ENCODE data around the gene FAM177A1.
A peak's percentile ranks its signal among the peaks of the same experiment; 100 is the strongest.
"Not testable (repeated sequence)": the region's sequence is repeated elsewhere in the genome, so short reads cannot be mapped to it uniquely, and the experiment has no call there.

FAM177A1 gene

DNA sequence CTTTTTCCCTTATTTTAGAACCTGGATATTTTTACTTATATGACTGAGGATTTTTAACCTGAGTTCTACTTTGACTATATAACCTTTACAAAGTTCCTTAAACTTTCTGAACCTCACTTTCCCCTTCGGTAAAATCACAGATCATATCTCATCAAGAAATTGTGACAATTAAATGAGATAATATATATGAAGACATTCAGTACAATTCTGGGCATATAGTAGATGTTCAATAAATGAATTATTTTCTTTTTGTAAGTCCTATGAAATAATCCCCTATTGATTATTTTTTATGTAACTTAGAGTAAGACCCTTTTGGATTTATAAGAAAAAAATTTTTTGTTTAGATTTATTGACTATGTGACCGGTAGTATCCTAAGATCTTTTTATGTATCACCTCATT is 17.6 kb upstream of the FAM177A1 start:
- H3K4me3 ChIP-seq (replicated peaks; ENCODE audit: low read depth, low read length) = no peak overlapping the region
- DNase-seq (ENCODE audit: low read depth) = no peak
- TF ChIP-seq, protein P1, sequence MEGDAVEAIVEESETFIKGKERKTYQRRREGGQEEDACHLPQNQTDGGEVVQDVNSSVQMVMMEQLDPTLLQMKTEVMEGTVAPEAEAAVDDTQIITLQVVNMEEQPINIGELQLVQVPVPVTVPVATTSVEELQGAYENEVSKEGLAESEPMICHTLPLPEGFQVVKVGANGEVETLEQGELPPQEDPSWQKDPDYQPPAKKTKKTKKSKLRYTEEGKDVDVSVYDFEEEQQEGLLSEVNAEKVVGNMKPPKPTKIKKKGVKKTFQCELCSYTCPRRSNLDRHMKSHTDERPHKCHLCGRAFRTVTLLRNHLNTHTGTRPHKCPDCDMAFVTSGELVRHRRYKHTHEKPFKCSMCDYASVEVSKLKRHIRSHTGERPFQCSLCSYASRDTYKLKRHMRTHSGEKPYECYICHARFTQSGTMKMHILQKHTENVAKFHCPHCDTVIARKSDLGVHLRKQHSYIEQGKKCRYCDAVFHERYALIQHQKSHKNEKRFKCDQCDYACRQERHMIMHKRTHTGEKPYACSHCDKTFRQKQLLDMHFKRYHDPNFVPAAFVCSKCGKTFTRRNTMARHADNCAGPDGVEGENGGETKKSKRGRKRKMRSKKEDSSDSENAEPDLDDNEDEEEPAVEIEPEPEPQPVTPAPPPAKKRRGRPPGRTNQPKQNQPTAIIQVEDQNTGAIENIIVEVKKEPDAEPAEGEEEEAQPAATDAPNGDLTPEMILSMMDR (IDR thresholded peaks at IDR 0.05; ENCODE audit: low read length, missing control alignments) = no peak

DNA sequence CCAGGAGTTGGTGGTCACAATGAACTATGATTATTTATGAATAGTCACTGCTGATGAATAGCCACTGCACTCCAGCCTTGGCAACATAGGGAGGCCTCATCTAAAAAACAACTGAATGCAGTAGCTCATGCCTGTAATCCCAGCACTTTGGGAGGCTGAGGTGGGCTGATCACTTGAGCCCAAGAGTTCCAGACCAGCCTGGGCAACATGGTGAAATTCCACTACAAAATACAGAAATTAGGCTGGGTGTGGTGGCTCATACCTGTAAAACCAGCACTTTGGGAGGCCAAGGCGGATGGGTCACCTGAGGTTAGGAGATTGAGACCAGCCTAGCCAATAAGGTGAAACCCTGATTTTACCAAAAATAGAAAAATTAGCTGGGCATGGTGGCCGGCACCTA is 13.5 kb upstream of the FAM177A1 start:
- TF ChIP-seq, protein P1 (IDR thresholded peaks at IDR 0.05; ENCODE audit: low read length, missing control alignments) = no peak
- DNase-seq (ENCODE audit: low read depth) = no peak
- H3K4me3 ChIP-seq (replicated peaks; ENCODE audit: low read depth, low read length) = no peak overlapping the region

DNA sequence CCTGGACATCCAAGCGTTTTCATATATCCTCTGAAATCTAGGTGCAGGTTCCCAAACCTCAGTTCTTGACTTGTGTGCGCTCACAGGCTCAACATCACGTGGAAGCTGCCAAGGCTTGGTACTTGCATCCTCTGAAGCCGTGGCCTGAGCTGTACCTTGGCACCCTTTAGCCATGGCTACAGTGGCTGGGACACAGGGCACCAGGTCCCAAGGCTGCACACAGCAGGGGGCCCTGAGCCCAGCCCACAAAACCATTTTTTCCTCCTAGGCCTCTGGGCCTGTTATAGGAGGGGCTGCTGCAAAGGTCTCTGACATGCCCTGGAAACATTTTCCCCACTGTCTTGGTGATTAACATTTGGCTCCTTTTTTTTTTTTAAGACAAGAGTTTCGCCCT is 11.6 kb upstream of the FAM177A1 start:
- no peak overlapping the region for H3K4me3 ChIP-seq (replicated peaks; ENCODE audit: low read depth, low read length)
- DNase-seq (ENCODE audit: low read depth) = no peak
- TF ChIP-seq, protein P1 (IDR thresholded peaks at IDR 0.05; ENCODE audit: low read length, missing control alignments) = no peak

DNA sequence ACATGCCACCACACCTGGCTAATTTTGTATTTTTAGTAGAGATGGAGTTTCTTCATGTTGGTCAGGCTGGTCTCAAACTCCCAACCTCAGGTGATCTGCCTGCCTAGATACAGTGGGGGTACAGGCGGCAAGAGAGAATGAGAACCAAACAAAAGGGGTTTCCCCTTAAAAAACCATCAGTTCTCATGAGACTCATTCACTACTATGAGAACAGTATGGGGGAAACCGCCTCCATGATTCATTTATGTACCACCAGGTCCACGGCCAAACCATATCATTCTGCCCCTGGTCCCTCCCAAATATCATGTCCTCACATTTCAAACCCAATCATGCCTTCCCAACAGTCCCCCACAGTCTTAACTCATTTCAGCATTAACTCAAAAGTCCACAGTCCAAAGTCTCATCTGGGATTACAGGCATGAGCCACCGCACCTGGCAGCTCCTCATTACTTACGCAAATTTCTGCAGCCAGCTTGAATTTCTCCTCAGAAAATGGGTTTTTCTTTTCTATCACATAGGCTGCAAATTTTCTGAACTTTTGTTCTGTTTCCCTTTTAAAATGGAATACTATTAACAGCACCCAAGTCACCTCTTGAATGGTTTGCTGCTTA is 11.0 kb upstream of the FAM177A1 start:
- not testable (repeated sequence) for H3K4me3 ChIP-seq (replicated peaks; ENCODE audit: low read depth, low read length); DNase-seq (ENCODE audit: low read depth)

DNA sequence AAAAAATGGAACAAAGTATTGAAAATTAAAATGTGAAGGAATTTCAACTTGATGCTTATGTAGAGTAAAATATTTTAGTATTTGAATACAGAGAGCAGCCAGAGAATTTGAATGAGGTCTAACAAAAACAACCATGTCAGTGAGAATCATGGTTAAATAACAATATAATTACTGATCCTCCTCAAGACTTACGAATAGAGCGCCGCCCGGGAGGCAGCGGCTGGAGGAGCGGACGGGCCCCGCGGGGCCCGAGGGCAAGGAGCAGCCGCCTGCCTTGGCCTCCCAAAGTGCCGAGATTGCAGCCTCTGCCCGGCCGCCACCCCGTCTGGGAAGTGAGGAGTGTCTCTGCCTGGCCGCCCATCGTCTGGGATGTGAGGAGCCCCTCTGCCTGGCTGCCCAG is 7.8 kb upstream of the FAM177A1 start:
- H3K4me3 ChIP-seq (replicated peaks; ENCODE audit: low read depth, low read length); DNase-seq (ENCODE audit: low read depth): not testable (repeated sequence)

DNA sequence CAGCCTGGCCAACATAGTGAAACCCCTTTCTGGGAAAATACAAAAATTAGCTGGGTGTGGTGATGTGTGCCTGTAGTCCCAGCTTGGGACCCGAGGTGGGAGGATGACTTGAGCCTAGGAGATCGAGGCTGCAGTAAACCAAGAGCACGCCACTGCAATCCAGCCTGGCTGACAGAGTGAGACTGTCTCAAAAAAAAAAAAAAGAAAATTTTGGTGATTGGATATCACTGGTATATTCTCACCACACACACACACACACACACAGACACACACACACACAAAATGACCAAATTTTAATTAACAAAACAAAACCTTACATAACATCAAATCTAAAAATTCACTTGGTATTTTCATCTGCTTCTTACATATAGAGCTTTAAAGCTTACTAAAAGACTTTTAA is 3.4 kb upstream of the FAM177A1 start:
- H3K4me3 ChIP-seq (replicated peaks; ENCODE audit: low read depth, low read length) = no peak overlapping the region
- no peak for DNase-seq (ENCODE audit: low read depth)
- TF ChIP-seq, protein P1 (IDR thresholded peaks at IDR 0.05; ENCODE audit: low read length, missing control alignments) = no peak

DNA sequence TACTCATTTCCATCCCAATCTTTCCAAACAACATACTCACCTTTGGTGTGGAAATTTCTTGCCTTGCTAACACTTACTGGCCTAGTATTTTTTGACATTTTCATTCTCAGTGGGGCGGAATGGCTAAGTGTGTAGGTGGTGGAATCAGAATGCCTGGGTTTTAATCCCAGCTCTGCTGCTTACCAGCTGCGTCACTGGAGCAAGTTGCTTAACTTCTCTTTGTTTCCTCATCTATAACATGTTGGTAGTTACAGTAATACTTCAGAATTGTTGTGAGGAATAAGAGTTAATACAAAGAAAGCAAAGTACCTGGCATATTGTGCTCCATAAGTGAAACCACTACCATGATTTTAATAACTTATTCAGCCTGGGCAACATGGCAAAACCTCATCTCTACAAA is 3.0 kb upstream of the FAM177A1 start:
- H3K4me3 ChIP-seq (replicated peaks; ENCODE audit: low read depth, low read length) = no peak overlapping the region
- TF ChIP-seq, protein P1 (IDR thresholded peaks at IDR 0.05; ENCODE audit: low read length, missing control alignments) = no peak
- no peak for DNase-seq (ENCODE audit: low read depth)

DNA sequence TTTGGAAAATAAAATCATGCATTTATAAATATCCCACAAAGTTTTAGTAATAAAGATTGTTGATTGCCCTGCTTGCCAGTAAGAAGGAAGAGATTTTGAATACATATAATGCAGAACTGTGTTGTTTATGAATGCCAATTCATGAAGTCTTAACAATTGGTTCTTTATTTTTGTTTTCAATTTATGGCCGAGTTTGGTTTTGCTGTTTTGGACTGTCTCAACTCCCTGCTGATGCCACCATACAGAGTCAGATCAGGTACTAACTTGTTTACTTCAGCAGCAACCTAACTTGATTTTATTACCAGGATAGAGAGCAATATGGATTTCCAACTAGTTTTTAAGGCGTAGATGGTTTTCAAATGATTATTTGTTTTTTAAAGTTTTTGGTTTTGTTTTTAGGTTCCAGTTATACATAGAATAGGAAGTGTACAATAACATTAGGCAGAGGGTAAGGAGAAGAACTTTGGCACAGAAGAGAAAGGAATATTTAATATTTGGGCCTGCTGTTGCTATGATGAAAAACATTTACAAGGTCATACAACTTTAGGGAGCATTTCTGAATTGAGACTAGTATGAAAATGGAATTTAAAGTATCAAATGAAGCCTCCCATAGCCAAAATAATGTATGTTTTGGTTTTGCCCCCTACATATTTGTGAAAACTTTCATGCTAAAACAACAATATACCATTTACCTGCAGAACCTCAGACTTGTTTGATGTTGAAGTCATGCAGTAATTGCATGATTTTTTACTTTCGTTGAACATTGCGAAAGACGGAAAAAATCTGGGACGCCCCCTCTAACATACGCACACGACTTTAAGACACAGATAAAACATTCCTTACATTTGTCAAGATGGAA is 904 bp upstream of the FAM177A1 start:
- TF ChIP-seq, protein P1 (IDR thresholded peaks at IDR 0.05; ENCODE audit: low read length, missing control alignments) = no peak
- DNase-seq (ENCODE audit: low read depth) = peak; percentile 84
- H3K4me3 ChIP-seq (replicated peaks; ENCODE audit: low read depth, low read length) = peak overlapping the region; percentile 95

Measured in fibroblast of pulmonary artery (primary cell).